Measurements from ENCODE around the gene TGM6.

DNA sequence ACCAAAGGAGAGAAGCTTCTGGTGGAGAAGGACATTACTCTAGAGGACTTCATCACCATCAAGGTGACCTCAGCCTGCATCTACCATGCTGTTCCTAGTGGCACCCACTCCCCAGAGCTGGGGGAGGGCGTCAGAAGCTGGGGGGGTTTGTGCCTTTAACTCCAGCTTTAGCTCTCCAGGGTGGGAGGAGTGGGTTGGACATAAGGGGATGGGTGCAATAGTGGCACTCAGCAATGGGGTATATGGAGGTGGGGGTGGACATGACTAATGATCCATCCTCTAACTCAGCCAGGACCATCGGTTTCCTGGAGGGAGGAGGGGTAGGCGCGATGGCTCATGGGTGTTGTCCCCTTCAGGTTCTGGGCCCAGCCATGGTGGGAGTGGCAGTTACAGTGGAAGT is 49.8 kb downstream of the TGM6 start:
- TF ChIP-seq, protein P1, sequence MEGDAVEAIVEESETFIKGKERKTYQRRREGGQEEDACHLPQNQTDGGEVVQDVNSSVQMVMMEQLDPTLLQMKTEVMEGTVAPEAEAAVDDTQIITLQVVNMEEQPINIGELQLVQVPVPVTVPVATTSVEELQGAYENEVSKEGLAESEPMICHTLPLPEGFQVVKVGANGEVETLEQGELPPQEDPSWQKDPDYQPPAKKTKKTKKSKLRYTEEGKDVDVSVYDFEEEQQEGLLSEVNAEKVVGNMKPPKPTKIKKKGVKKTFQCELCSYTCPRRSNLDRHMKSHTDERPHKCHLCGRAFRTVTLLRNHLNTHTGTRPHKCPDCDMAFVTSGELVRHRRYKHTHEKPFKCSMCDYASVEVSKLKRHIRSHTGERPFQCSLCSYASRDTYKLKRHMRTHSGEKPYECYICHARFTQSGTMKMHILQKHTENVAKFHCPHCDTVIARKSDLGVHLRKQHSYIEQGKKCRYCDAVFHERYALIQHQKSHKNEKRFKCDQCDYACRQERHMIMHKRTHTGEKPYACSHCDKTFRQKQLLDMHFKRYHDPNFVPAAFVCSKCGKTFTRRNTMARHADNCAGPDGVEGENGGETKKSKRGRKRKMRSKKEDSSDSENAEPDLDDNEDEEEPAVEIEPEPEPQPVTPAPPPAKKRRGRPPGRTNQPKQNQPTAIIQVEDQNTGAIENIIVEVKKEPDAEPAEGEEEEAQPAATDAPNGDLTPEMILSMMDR (conservative IDR thresholded peaks at IDR 0.05; ENCODE audit: low read length): no peak
- no peak for TF ChIP-seq EZH2phosphoT487 (IDR thresholded peaks at IDR 0.05; ENCODE audit: borderline replicate concordance)

All from Loucy (cell line).